Measurements from ENCODE around the gene SERPINB6. TPM values are rescaled to one million over a fixed set of nuclear protein-coding genes. Genes with fewer than 3 reads are reported as not detected.

SERPINB6 gene
- total and polyA plus RNA-seq, 9 of the 15 experiments (the other 6 are each of a cell fraction or from before 2014, with no cell fraction given), result 86.6 to 211 (median 143) TPM

GRCh38 chr6:2964793-2965505 is 6.4 kb downstream of the SERPINB6 start:
- BruUV-seq (replicated peaks), result no TSS peak
- no peak for FAIRE-seq
- TF ChIP-seq ARID2 (IDR thresholded peaks at IDR 0.05), result no peak
- 0 out of 2 replicates have a peak, but pooled peaks have one; percentile 37 for TF ChIP-seq MTA3 (IDR thresholded peaks at IDR 0.05; ENCODE audit: borderline replicate concordance)
- TF ChIP-seq, protein P1, sequence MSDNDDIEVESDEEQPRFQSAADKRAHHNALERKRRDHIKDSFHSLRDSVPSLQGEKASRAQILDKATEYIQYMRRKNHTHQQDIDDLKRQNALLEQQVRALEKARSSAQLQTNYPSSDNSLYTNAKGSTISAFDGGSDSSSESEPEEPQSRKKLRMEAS (CRISPR knock-in tag; IDR thresholded peaks at IDR 0.05), result no peak
- TF ChIP-seq SAFB (IDR thresholded peaks at IDR 0.05; ENCODE audit: borderline replicate concordance, low read depth, low read length), result no peak
- TF ChIP-seq ZNF586 (CRISPR knock-in tag; conservative IDR thresholded peaks at IDR 0.05), result no peak
- no peak for TF ChIP-seq CREB1 (IDR thresholded peaks at IDR 0.05)
- TF ChIP-seq CREB1 (CRISPR knock-in tag; IDR thresholded peaks at IDR 0.05), result no peak
- TF ChIP-seq POLR2G (IDR thresholded peaks at IDR 0.05; ENCODE audit: low read depth, low read length), result peak; percentile 30; the same call in 1 of the 2 replicates
- no peak for TF ChIP-seq ZNF436 (CRISPR knock-in tag; IDR thresholded peaks at IDR 0.05)
- TF ChIP-seq ZNF717 (CRISPR knock-in tag; IDR thresholded peaks at IDR 0.05), result no peak
- TF ChIP-seq, protein P2, sequence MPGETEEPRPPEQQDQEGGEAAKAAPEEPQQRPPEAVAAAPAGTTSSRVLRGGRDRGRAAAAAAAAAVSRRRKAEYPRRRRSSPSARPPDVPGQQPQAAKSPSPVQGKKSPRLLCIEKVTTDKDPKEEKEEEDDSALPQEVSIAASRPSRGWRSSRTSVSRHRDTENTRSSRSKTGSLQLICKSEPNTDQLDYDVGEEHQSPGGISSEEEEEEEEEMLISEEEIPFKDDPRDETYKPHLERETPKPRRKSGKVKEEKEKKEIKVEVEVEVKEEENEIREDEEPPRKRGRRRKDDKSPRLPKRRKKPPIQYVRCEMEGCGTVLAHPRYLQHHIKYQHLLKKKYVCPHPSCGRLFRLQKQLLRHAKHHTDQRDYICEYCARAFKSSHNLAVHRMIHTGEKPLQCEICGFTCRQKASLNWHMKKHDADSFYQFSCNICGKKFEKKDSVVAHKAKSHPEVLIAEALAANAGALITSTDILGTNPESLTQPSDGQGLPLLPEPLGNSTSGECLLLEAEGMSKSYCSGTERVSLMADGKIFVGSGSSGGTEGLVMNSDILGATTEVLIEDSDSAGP (CRISPR knock-in tag; IDR thresholded peaks at IDR 0.05), result no peak
- no peak for TF ChIP-seq BHLHE40 (IDR thresholded peaks at IDR 0.05; ENCODE audit: low read length)
- TF ChIP-seq SP2 (IDR thresholded peaks at IDR 0.05; ENCODE audit: extremely low read depth, low read depth, low read length, poor library complexity, severe bottlenecking), result no peak
- TF ChIP-seq ZNF134 (CRISPR knock-in tag; conservative IDR thresholded peaks at IDR 0.05), result no peak
- 0 out of 2 replicates have a peak, but pooled peaks have one; percentile 40 for TF ChIP-seq SMARCC2 (IDR thresholded peaks at IDR 0.05; ENCODE audit: low read depth)
- peak; percentile 64 for TF ChIP-seq CBFA2T2 (conservative IDR thresholded peaks at IDR 0.05)
- TF ChIP-seq, protein P3, sequence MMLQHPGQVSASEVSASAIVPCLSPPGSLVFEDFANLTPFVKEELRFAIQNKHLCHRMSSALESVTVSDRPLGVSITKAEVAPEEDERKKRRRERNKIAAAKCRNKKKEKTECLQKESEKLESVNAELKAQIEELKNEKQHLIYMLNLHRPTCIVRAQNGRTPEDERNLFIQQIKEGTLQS (IDR thresholded peaks at IDR 0.05), result no peak
- TF ChIP-seq, protein P3 (CRISPR knock-in tag; conservative IDR thresholded peaks at IDR 0.05), result no peak
- no peak for TF ChIP-seq U2AF2 (optimal IDR thresholded peaks at IDR 0.05; ENCODE audit: low read depth, low read length)
- TF ChIP-seq FOXK1 (CRISPR knock-in tag; IDR thresholded peaks at IDR 0.05; ENCODE audit: borderline replicate concordance), result no peak
- no peak for TF ChIP-seq RB1 (IDR thresholded peaks at IDR 0.05; ENCODE audit: low read depth)
- no peak for TF ChIP-seq FIP1L1 (IDR thresholded peaks at IDR 0.05; ENCODE audit: low read depth, low read length, poor library complexity, severe bottlenecking)

More at GRCh38 chr6:2964793-2965505, 6.4 kb downstream of the SERPINB6 start:
- Histone ChIP-seq H4K20me1 (replicated peaks; ENCODE audit: control insufficient read depth, insufficient read depth, low read length) (no peaks in the 10 kb centered on the region), H3K36me3 (ENCODE audit: control insufficient read depth, insufficient read depth, low read length) (peaks cover 13% of the 10 kb centered on the region; the same call in 2 of the 3 replicates), H3K9ac (ENCODE audit: insufficient read depth in 1 of 2, low read depth in 2 of 2, low read length in 2 of 2) (peak overlapping the region; percentile 26 to 41; a peak in 3 of 4 replicates), H3K27ac (ENCODE audit: extremely low read depth, low read depth, low read length) (peak overlapping the region; percentile 42), H3K4me3 (no peak overlapping the region), H3K9me1 (ENCODE audit: control insufficient read depth, insufficient read depth, low read length) (no peaks in the 10 kb centered on the region), H3K27me3 (ENCODE audit: control insufficient read depth in 2 of 2, insufficient read depth in 2 of 2, low read length in 2 of 2) (no peaks in the 10 kb centered on the region), H3K4me1 (replicated peaks in 1 of 2; ENCODE audit: control insufficient read depth in 2 of 2, insufficient read depth in 2 of 2, low read length in 2 of 2) (peaks cover 40 to 61% of the 10 kb centered on the region in 2 experiments), H3K4me2 (ENCODE audit: insufficient read depth, low read length) (peak overlapping the region; percentile 38), H3K9me3 (replicated peaks; ENCODE audit: control insufficient read depth, insufficient read depth, low read depth, low read length) (no peaks in the 10 kb centered on the region), H3K79me2 (ENCODE audit: control insufficient read depth, insufficient read depth, low read length) (peaks cover 97% of the 10 kb centered on the region), H2AFZ (ENCODE audit: low read depth, low read length) (peak overlapping the region; percentile 33; the same call in 1 of the 2 replicates)
- peak in 2 of 4 experiments; percentile 57 to 84 for DNase-seq (ENCODE audit: extremely low read depth in 1 of 4, low spot score in 3 of 4)
- WGBS (ENCODE audit: insufficient coverage, low coverage, missing lambda C conversion rate), result 24% methylated on average over 17 of the region's 17 CpGs
- ATAC-seq, result peak; percentile 5
- in situ Hi-C loops (cut with MboI), result no loop called here
- intact Hi-C loops (cut with micrococcal nuclease), result no loop called here
- ChIA-PET CTCF (ENCODE audit: low intra/inter-chr PET ratio) (no interaction called here), POLR2A (interaction anchor here (0.6 to 2.4 kb wide), 11 partner anchors 9 to 125 kb away, joined by 3 to 12 read pairs (median 4); partner anchors contain the start of gene SERPINB1)

Data from K562 (cell line).